H9 (cell line): ENCODE measurements around the gene OR52N1. TPM values are rescaled to one million over a fixed set of nuclear protein-coding genes. Genes with fewer than 3 reads are reported as not detected.

Source experiments
- DNase-seq: peaks from one replicate; pipeline ENCODE4 v3.0.0-alpha.2; 2017
- H2AFZ ChIP-seq: one replicate; pipeline ENCODE4 v1.6.1; 2013; ENCODE audit warnings: mild to moderate bottlenecking, low read length, control low read depth, moderate library complexity
- H2AK5ac ChIP-seq: 2 replicates; pipeline ENCODE4 v1.6.1; 2013; ENCODE audit warnings: low read length, control low read depth, mixed read lengths; ENCODE audit not compliant: insufficient read length
- H2BK120ac ChIP-seq: one replicate; pipeline ENCODE4 v1.6.1; 2013; ENCODE audit warnings: low read depth, mild to moderate bottlenecking, low read length, control low read depth, inconsistent platforms; ENCODE audit not compliant: poor library complexity, severe bottlenecking
- H2BK12ac ChIP-seq: 2 replicates; pipeline ENCODE4 v1.6.1; 2013; ENCODE audit warnings: low read length, control low read depth, mixed read lengths, low read depth; ENCODE audit not compliant: insufficient read length
- H2BK15ac ChIP-seq: 2 replicates; pipeline ENCODE4 v1.6.1; 2013; ENCODE audit warnings: low read depth, low read length, control low read depth
- H2BK20ac ChIP-seq: one replicate; pipeline ENCODE4 v1.6.1; 2013; ENCODE audit warnings: low read depth, mild to moderate bottlenecking, low read length, control low read depth, inconsistent platforms; ENCODE audit not compliant: poor library complexity, severe bottlenecking
- H2BK5ac ChIP-seq: 2 replicates; pipeline ENCODE4 v1.6.1; 2013; ENCODE audit warnings: low read length, control low read depth, mixed read lengths; ENCODE audit not compliant: insufficient read length
- H3K14ac ChIP-seq: 2 replicates; pipeline ENCODE4 v1.6.1; 2013; ENCODE audit warnings: low read length, control low read depth; ENCODE audit not compliant: insufficient read depth
- H3K18ac ChIP-seq: 2 replicates; pipeline ENCODE4 v1.6.1; 2013; ENCODE audit warnings: low read depth, mild to moderate bottlenecking, mixed read lengths, low read length, control low read depth; ENCODE audit not compliant: insufficient read length
- H3K23ac ChIP-seq: 2 replicates; pipeline ENCODE4 v1.6.1; 2013; ENCODE audit warnings: low read length, control low read depth, mixed read lengths, low read depth; ENCODE audit not compliant: insufficient read length
- H3K23me2 ChIP-seq: 2 replicates; pipeline ENCODE4 v1.6.1; 2013; ENCODE audit warnings: low read depth, mild to moderate bottlenecking, mixed read lengths, low read length, control low read depth; ENCODE audit not compliant: insufficient read length, poor library complexity, severe bottlenecking
- H3K27ac ChIP-seq: 2 replicates; pipeline ENCODE4 v1.5.1; 2013; ENCODE audit warnings: low read length, control low read depth, mixed read lengths, low read depth; ENCODE audit not compliant: insufficient read length
- H3K27me3 ChIP-seq: 2 replicates; pipeline ENCODE4 v1.6.1; 2013; ENCODE audit warnings: low read length, control low read depth, inconsistent platforms; ENCODE audit not compliant: insufficient read depth
- H3K4ac ChIP-seq: 2 replicates; pipeline ENCODE4 v1.6.1; 2013; ENCODE audit warnings: low read depth, mild to moderate bottlenecking, control low read depth, inconsistent platforms, low read length, moderate library complexity
- H3K4me1 ChIP-seq: 2 replicates; pipeline ENCODE4 v1.6.1; 2013; ENCODE audit warnings: low read length, control low read depth, inconsistent platforms; ENCODE audit not compliant: insufficient read depth
- H3K4me2 ChIP-seq: 2 replicates; pipeline ENCODE4 v1.6.1; 2013; ENCODE audit warnings: low read length, control low read depth, mixed read lengths; ENCODE audit not compliant: insufficient read length, insufficient read depth
- H3K56ac ChIP-seq: 2 replicates; pipeline ENCODE4 v1.6.1; 2013; ENCODE audit warnings: low read depth, mild to moderate bottlenecking, mixed read lengths, low read length, control low read depth; ENCODE audit not compliant: insufficient read length
- H3K79me1 ChIP-seq: 2 replicates; pipeline ENCODE4 v1.6.1; 2013; ENCODE audit warnings: low read depth, mild to moderate bottlenecking, moderate library complexity, low read length, control low read depth, inconsistent platforms; ENCODE audit not compliant: insufficient read depth, poor library complexity, severe bottlenecking
- H3K79me2 ChIP-seq: 2 replicates; pipeline ENCODE4 v1.6.1; 2013; ENCODE audit warnings: low read length, control low read depth, inconsistent platforms; ENCODE audit not compliant: insufficient read depth
- H3K9ac ChIP-seq: 2 replicates; pipeline ENCODE4 v1.6.1; 2013; ENCODE audit warnings: low read length, control low read depth, mixed read lengths; ENCODE audit not compliant: insufficient read length; ENCODE audit errors: extremely low read depth
- H3K9me3 ChIP-seq: one replicate; pipeline ENCODE4 v1.6.1; 2013; ENCODE audit warnings: low read depth, low read length, inconsistent platforms; ENCODE audit not compliant: control insufficient read depth
- H3T11ph ChIP-seq: one replicate; pipeline ENCODE4 v1.6.1; 2013; ENCODE audit warnings: mild to moderate bottlenecking, low read length, control low read depth, inconsistent platforms
- H4K20me1 ChIP-seq: one replicate; pipeline ENCODE4 v1.6.1; 2013; ENCODE audit not compliant: control insufficient read depth, insufficient read length, insufficient read depth
- H4K5ac ChIP-seq: 2 replicates; pipeline ENCODE4 v1.6.1; 2013; ENCODE audit warnings: low read depth, mild to moderate bottlenecking, mixed read lengths, low read length, control low read depth; ENCODE audit not compliant: insufficient read length
- H4K8ac ChIP-seq: replicated peaks from 2 replicates; pipeline ENCODE4 v1.6.1; 2013; ENCODE audit warnings: low read length, control low read depth, mixed read lengths, low read depth; ENCODE audit not compliant: insufficient read length
- H4K91ac ChIP-seq: 2 replicates; pipeline ENCODE4 v1.6.1; 2013; ENCODE audit warnings: low read depth, mild to moderate bottlenecking, moderate library complexity, mixed read lengths, low read length, control low read depth; ENCODE audit not compliant: insufficient read length
- H3K27ac Mint-ChIP-seq, 3 experiments: 2 replicates in 2 of 3; 3 replicates in 1 of 3; pipeline ENCODE4 v1.8.0; 2020 to 2021; ENCODE audit warnings: mixed read lengths in 3 of 3, mild to moderate bottlenecking in 1 of 3, moderate library complexity in 1 of 3
- H3K27me3 Mint-ChIP-seq: 2 replicates; pipeline ENCODE4 v1.8.0; 2021; ENCODE audit warnings: low read depth, mild to moderate bottlenecking, moderate library complexity, mixed read lengths
- H3K36me3 Mint-ChIP-seq, 3 experiments: 2 replicates in 2 of 3; 3 replicates in 1 of 3; pipeline ENCODE4 v1.8.0; 2020 to 2021; ENCODE audit warnings: low read depth in 3 of 3, mixed read lengths in 3 of 3; ENCODE audit not compliant: insufficient read depth in 1 of 3
- H3K4me1 Mint-ChIP-seq, 2 experiments: 2 replicates each; pipeline ENCODE4 v1.8.0; 2020; ENCODE audit warnings: mixed read lengths in 2 of 2
- H3K4me3 Mint-ChIP-seq, 2 experiments: 2 replicates in 1 of 2; 3 replicates in 1 of 2; pipeline ENCODE4 v1.8.0; 2020 to 2021; ENCODE audit warnings: mild to moderate bottlenecking in 2 of 2, mixed read lengths in 2 of 2, moderate library complexity in 1 of 2
- H3K9me3 Mint-ChIP-seq, 2 experiments: 2 replicates in 1 of 2; 3 replicates in 1 of 2; pipeline ENCODE4 v1.8.0; 2020; ENCODE audit warnings: mild to moderate bottlenecking in 2 of 2, mixed read lengths in 2 of 2, moderate library complexity in 1 of 2
- CTCF ChIP-seq: fragments of 200-600 bp; sonication (generic); conservative IDR thresholded peaks from 3 replicates; pipeline ENCODE4 v1.8.0; 2021; ENCODE audit warnings: antibody characterized with exemption, mild to moderate bottlenecking
- WGBS: extraction: QIAGEN DNeasy Blood & Tissue Kit; methylation state at CpG from one replicate; pipeline ENCODE4 v1.1.7; 2013; ENCODE audit warnings: missing lambda C conversion rate, low lambda C conversion rate, mixed read lengths; ENCODE audit not compliant: insufficient read length; ENCODE audit errors: extremely low coverage; 5-methylcytosine and 5-hydroxymethylcytosine counted together
- total RNA-seq: library from RNA; stranded (reverse); gene quantifications from 2 replicates; pipeline ENCODE4 v1.2.1, GENCODE V29; 2021

The OR52N1 gene
- total RNA-seq, 1 experiment from 2014 or later, result not detected

- H3K23ac ChIP-seq, result no peak overlapping the region
- H3K4me1 Mint-ChIP-seq, result peaks cover 18 to 22% of the 10 kb centered on the region in 2 experiments
- TF ChIP-seq CTCF, result peak; percentile 27; the same call in 1 of the 3 replicates
- peaks cover 2% of the 10 kb centered on the region; the same call in 1 of the 2 replicates for H3K27me3 Mint-ChIP-seq
- peaks cover 7 to 12% of the 10 kb centered on the region in 2 experiments; a peak in 4 of 5 replicates for H3K9me3 Mint-ChIP-seq
- H3K9me3 ChIP-seq, result no peaks in the 10 kb centered on the region
- H3K9ac ChIP-seq, result no peak overlapping the region
- no peak overlapping the region for H2BK120ac ChIP-seq
- no peak overlapping the region for H3K56ac ChIP-seq
- no peak overlapping the region; a peak in 1 of 5 replicates for H3K4me3 Mint-ChIP-seq
- no peak overlapping the region for H3K4ac ChIP-seq
- no peak overlapping the region for H4K5ac ChIP-seq
- H3K36me3 Mint-ChIP-seq, result peaks cover 0 to 6% (median 2%) of the 10 kb centered on the region in 3 experiments; a peak in 4 of 7 replicates
- H3K18ac ChIP-seq, result no peak overlapping the region
- H4K8ac ChIP-seq, result no peak overlapping the region
- DNase-seq, result peak; percentile 73
- no peak overlapping the region for H3K4me2 ChIP-seq
- no peak overlapping the region for H2AFZ ChIP-seq
- H2BK5ac ChIP-seq, result no peak overlapping the region
- no peak overlapping the region for H3K27ac Mint-ChIP-seq
- H3K27ac ChIP-seq, result no peak overlapping the region
- no peaks in the 10 kb centered on the region for H3K23me2 ChIP-seq
- H3K79me1 ChIP-seq, result no peaks in the 10 kb centered on the region
- no peak overlapping the region for H2AK5ac ChIP-seq
- no peaks in the 10 kb centered on the region for H3K4me1 ChIP-seq
- no peak overlapping the region for H3K14ac ChIP-seq
- H2BK12ac ChIP-seq, result no peak overlapping the region
- H3T11ph ChIP-seq, result no peak overlapping the region
- no peaks in the 10 kb centered on the region for H3K79me2 ChIP-seq
- no peak overlapping the region for H4K91ac ChIP-seq
- no peaks in the 10 kb centered on the region for H3K27me3 ChIP-seq
- H2BK15ac ChIP-seq, result no peak overlapping the region
- H4K20me1 ChIP-seq, result no peaks in the 10 kb centered on the region
- H2BK20ac ChIP-seq, result no peak overlapping the region
- WGBS, result no CpG with 5 or more reads among the region's 10 CpGs
Observed at GRCh38 chr11:5807580-5807979, 16.5 kb upstream of the OR52N1 start.
